ENCODE measurements around the gene APBB2. TPM values are rescaled to one million over a fixed set of nuclear protein-coding genes. Genes with fewer than 3 reads are reported as not detected.
A peak's percentile ranks its signal among the peaks of the same experiment; 100 is the strongest.

The APBB2 gene
- total and polyA plus RNA-seq, 2 donors (not counting 1 experiment from before 2014, with no cell fraction given) = 4.4 to 15.8 TPM

DNA sequence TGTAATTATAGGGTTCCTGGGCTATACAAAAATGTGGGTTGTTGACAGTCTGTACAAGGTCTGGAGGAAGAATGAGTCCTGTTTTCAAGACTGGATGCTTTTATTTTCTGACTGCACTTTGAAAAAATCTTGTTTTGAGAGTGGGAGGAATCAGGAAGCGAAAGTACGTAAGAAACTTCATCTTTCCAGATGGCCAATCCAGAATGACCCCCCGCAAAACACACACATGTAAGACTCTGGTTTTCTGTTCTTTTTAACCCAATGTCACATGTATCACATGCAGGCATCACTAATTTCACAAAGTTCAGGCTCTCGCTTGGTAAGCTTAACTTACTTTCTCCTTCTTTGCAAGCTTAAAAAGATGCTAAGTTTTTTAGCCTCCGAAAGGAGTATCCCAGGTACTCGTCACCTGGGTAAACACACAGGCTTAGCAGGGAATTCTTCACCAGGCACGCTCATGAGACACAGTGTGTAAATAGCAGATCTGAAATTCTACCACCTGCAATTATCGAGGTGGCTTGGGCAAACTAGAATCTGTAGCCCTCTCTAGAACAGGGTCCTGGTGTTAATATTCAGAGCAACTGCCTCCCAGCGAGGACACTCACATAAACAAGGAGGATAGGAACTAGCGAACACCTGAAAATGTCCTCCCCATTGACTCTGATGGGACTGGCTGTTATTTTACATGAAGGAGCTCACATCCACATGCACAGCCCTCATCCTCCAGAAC lies 373.9 kb downstream of the APBB2 start:
- Histone ChIP-seq H3K4me2 (replicated peaks; ENCODE audit: low read depth, low read length, poor library complexity, severe bottlenecking) (peak overlapping the region; percentile 62), H3K27me3 (replicated peaks in 1 of 4; ENCODE audit: control extremely low read depth in 1 of 4, control insufficient read depth in 3 of 4, insufficient read depth in 4 of 4, low read length in 3 of 4) (no peaks in the 10 kb centered on the region), H4K20me1 (ENCODE audit: control insufficient read depth, insufficient read depth, low read length, poor library complexity, severe bottlenecking) (no peaks in the 10 kb centered on the region), H3K9me3 (ENCODE audit: control extremely low read depth in 1 of 3, control insufficient read depth in 2 of 3, insufficient read depth in 1 of 3, low read length in 2 of 3) (no peaks in the 10 kb centered on the region), H3K4me3 (ENCODE audit: control extremely low read depth in 1 of 5, extremely low read depth in 1 of 5, insufficient read depth in 1 of 5, low read depth in 2 of 5, low read length in 4 of 5) (peak overlapping the region in 1 of 5 experiments; percentile 37), H3K27ac (ENCODE audit: low read length in 2 of 2) (peak overlapping the region; percentile 53 to 56), H3K36me3 (replicated peaks in 1 of 2; ENCODE audit: control extremely low read depth in 1 of 2, control insufficient read depth in 1 of 2, extremely low read depth in 1 of 2, insufficient read depth in 2 of 2, low read length in 1 of 2) (no peaks in the 10 kb centered on the region), H2AFZ (ENCODE audit: insufficient read depth, low read depth, low read length, poor library complexity, severe bottlenecking) (peak overlapping the region; percentile 41), H3K79me2 (ENCODE audit: control insufficient read depth, insufficient read depth, low read length) (no peaks in the 10 kb centered on the region), H3K4me1 (ENCODE audit: control insufficient read depth in 2 of 2, insufficient read depth in 2 of 2, low read length in 2 of 2) (peaks cover 33 to 47% of the 10 kb centered on the region in 2 donors), H3K9ac (ENCODE audit: low read length) (peak overlapping the region; percentile 33)
- intact Hi-C loops (cut with micrococcal nuclease) = loop anchor here (1.0 to 10.0 kb wide), 4 partner anchors 17 to 783 kb away; partner anchors contain the start of gene N4BP2
- Mint-ChIP-seq H3K27me3 (no peaks in the 10 kb centered on the region), H3K4me1 (peaks cover 44% of the 10 kb centered on the region), H3K4me3 (peak overlapping the region; percentile 77), H3K9me3 (ENCODE audit: insufficient read depth) (no peaks in the 10 kb centered on the region), H3K27ac (peak overlapping the region; percentile 88)
- DNase-seq (peak; percentile 74), ATAC-seq (ENCODE audit: low read depth) (peak; percentile 71)
- no peak for TF ChIP-seq EZH2 (IDR thresholded peaks at IDR 0.05; ENCODE audit: borderline replicate concordance, insufficient read depth, low read depth, low read length, poor library complexity, severe bottlenecking)
- TF ChIP-seq, protein P1, sequence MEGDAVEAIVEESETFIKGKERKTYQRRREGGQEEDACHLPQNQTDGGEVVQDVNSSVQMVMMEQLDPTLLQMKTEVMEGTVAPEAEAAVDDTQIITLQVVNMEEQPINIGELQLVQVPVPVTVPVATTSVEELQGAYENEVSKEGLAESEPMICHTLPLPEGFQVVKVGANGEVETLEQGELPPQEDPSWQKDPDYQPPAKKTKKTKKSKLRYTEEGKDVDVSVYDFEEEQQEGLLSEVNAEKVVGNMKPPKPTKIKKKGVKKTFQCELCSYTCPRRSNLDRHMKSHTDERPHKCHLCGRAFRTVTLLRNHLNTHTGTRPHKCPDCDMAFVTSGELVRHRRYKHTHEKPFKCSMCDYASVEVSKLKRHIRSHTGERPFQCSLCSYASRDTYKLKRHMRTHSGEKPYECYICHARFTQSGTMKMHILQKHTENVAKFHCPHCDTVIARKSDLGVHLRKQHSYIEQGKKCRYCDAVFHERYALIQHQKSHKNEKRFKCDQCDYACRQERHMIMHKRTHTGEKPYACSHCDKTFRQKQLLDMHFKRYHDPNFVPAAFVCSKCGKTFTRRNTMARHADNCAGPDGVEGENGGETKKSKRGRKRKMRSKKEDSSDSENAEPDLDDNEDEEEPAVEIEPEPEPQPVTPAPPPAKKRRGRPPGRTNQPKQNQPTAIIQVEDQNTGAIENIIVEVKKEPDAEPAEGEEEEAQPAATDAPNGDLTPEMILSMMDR (IDR thresholded peaks at IDR 0.05) = no peak
- ChIA-PET CTCF (interaction anchor here (0.5 to 8.2 kb wide), 25 partner anchors 9 to 691 kb away, joined by 3 to 102 read pairs (median 4); partner anchors contain the start of gene NSUN7), POLR2A (interaction anchor here (1.2 kb wide), 1 partner anchor 91 kb away, joined by 3 read pairs; the partner anchor contains the start of gene NSUN7)
- WGBS (ENCODE audit: insufficient coverage) = 25% methylated on average over 6 of the region's 10 CpGs

DNA sequence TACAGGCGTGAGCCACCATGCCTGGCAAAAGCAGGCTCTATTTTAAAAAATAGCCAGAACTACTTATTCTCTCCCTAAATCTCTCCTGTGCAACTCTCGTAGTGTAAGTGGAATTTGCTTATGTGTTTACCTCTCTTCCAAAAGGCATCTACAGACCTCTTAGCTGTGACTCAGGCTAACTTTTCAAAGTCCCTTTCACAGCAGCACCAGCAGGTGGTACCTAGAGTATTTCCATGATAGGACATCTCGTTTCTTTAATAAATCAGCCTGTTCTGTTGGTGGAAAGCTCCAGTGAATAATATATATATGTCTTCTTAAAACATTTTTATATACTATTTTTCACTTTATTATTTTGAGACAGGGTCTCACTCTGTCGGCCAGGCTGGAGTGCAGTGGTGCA lies 375.6 kb downstream of the APBB2 start:
- no peaks in the 10 kb centered on the region for H3K9me3 Mint-ChIP-seq (ENCODE audit: insufficient read depth)
- DNase-seq (no peak), ATAC-seq (ENCODE audit: low read depth) (no peak)
- no peak overlapping the region for H3K4me3 ChIP-seq (ENCODE audit: control extremely low read depth in 1 of 5, extremely low read depth in 1 of 5, insufficient read depth in 1 of 5, low read depth in 2 of 5, low read length in 4 of 5)
- peaks cover 33 to 46% of the 10 kb centered on the region in 2 donors for H3K4me1 ChIP-seq (ENCODE audit: control insufficient read depth in 2 of 2, insufficient read depth in 2 of 2, low read length in 2 of 2)
- H3K4me1 Mint-ChIP-seq = peaks cover 46% of the 10 kb centered on the region
- no peak overlapping the region for H2AFZ ChIP-seq (ENCODE audit: insufficient read depth, low read depth, low read length, poor library complexity, severe bottlenecking)
- H3K4me3 Mint-ChIP-seq = no peak overlapping the region
- TF ChIP-seq EZH2 (IDR thresholded peaks at IDR 0.05; ENCODE audit: borderline replicate concordance, insufficient read depth, low read depth, low read length, poor library complexity, severe bottlenecking) = no peak
- TF ChIP-seq, protein P1 (IDR thresholded peaks at IDR 0.05) = no peak
- CTCF ChIA-PET = interaction anchor here (0.7 to 8.2 kb wide), 4 partner anchors 9 to 102 kb away, joined by 4 to 102 read pairs (median 32); no protein-coding TSS in a partner anchor
- intact Hi-C loops (cut with micrococcal nuclease) = no loop called here
- no peak overlapping the region for H3K9ac ChIP-seq (ENCODE audit: low read length)
- POLR2A ChIA-PET = interaction anchor here (1.3 kb wide), 1 partner anchor 19 kb away, joined by 9 read pairs; no protein-coding TSS in a partner anchor
- no peaks in the 10 kb centered on the region for H3K79me2 ChIP-seq (ENCODE audit: control insufficient read depth, insufficient read depth, low read length)
- no peak overlapping the region for H3K27ac Mint-ChIP-seq
- no peak overlapping the region for H3K4me2 ChIP-seq (replicated peaks; ENCODE audit: low read depth, low read length, poor library complexity, severe bottlenecking)
- H3K36me3 ChIP-seq (replicated peaks in 1 of 2; ENCODE audit: control extremely low read depth in 1 of 2, control insufficient read depth in 1 of 2, extremely low read depth in 1 of 2, insufficient read depth in 2 of 2, low read length in 1 of 2) = no peaks in the 10 kb centered on the region
- H4K20me1 ChIP-seq (ENCODE audit: control insufficient read depth, insufficient read depth, low read length, poor library complexity, severe bottlenecking) = no peaks in the 10 kb centered on the region
- H3K27me3 Mint-ChIP-seq = no peaks in the 10 kb centered on the region
- no peaks in the 10 kb centered on the region for H3K9me3 ChIP-seq (ENCODE audit: control extremely low read depth in 1 of 3, control insufficient read depth in 2 of 3, insufficient read depth in 1 of 3, low read length in 2 of 3)
- WGBS (ENCODE audit: insufficient coverage) = 100% methylated on average over 2 of the region's 4 CpGs
- H3K27me3 ChIP-seq (replicated peaks in 1 of 4; ENCODE audit: control extremely low read depth in 1 of 4, control insufficient read depth in 3 of 4, insufficient read depth in 4 of 4, low read length in 3 of 4) = no peaks in the 10 kb centered on the region
- H3K27ac ChIP-seq (ENCODE audit: low read length in 2 of 2) = no peak overlapping the region
